ENCODE data around the gene MARS1.

GRCh38 chr12:57471661-57472060 lies 16.2 kb upstream of the MARS1 start:
- TF ChIP-seq POLR2A (IDR thresholded peaks at IDR 0.05) (no peak), CTCF (IDR thresholded peaks at IDR 0.05 in 4 of 5, conservative IDR thresholded peaks at IDR 0.05 in 1 of 5) (no peak)

Data from gastrocnemius medialis (tissue), 4 donors.